ENCODE results near the gene TRPM5. TPM values are rescaled to one million over a fixed set of nuclear protein-coding genes. Genes with fewer than 3 reads are reported as not detected.

The TRPM5 gene
- total and polyA plus RNA-seq, 4 donors, result 0.05 TPM; not detected in 3

GRCh38 chr11:2474059-2474901 is 30.0 kb upstream of the TRPM5 start:
- H3K4me1 ChIP-seq (ENCODE audit: control insufficient read depth in 4 of 4, insufficient read depth in 4 of 4, low read length in 3 of 4), result no peaks in the 10 kb centered on the region
- no peak for TF ChIP-seq REST (IDR thresholded peaks at IDR 0.05)
- TF ChIP-seq JUND (IDR thresholded peaks at IDR 0.05), result no peak
- no peak for TF ChIP-seq GABPA (IDR thresholded peaks at IDR 0.05 in 1 of 2, conservative IDR thresholded peaks at IDR 0.05 in 1 of 2)
- TF ChIP-seq RAD21 (IDR thresholded peaks at IDR 0.05), result no peak
- TF ChIP-seq FOXA2 (IDR thresholded peaks at IDR 0.05), result no peak
- no peak for TF ChIP-seq ATF3 (IDR thresholded peaks at IDR 0.05)
- TF ChIP-seq RXRA (IDR thresholded peaks at IDR 0.05), result no peak
- TF ChIP-seq NR2F2 (IDR thresholded peaks at IDR 0.05), result no peak
- no peak for TF ChIP-seq MAX (IDR thresholded peaks at IDR 0.05)
- TF ChIP-seq ZBTB33 (IDR thresholded peaks at IDR 0.05), result no peak
- TF ChIP-seq EGR1 (IDR thresholded peaks at IDR 0.05; ENCODE audit: low read depth in 2 of 2), result no peak
- no peak for TF ChIP-seq TAF1 (conservative IDR thresholded peaks at IDR 0.05)
- no peak for TF ChIP-seq HNF4A (conservative IDR thresholded peaks at IDR 0.05)
- TF ChIP-seq CTCF (IDR thresholded peaks at IDR 0.05; ENCODE audit: low read depth, low read length, missing input control), result no peak
- no peak for TF ChIP-seq FOXA1 (IDR thresholded peaks at IDR 0.05)
- no peak overlapping the region for H3K4me3 ChIP-seq (ENCODE audit: low read depth in 1 of 3, low read length in 3 of 3)
- H3K36me3 ChIP-seq (ENCODE audit: control insufficient read depth in 4 of 4, insufficient read depth in 3 of 4, low read depth in 1 of 4, low read length in 3 of 4), result no peaks in the 10 kb centered on the region
- no peak overlapping the region for H3K9ac ChIP-seq (ENCODE audit: low read depth in 1 of 2, low read length in 2 of 2)
- no peak for DNase-seq (ENCODE audit: low spot score)
- H3K9me3 ChIP-seq (ENCODE audit: control insufficient read depth in 4 of 4, low read length in 3 of 4), result peaks cover 0 to 3% (median 0%) of the 10 kb centered on the region in 4 donors
- no peaks in the 10 kb centered on the region for H3K27me3 ChIP-seq (ENCODE audit: control insufficient read depth in 4 of 4, insufficient read depth in 4 of 4, low read length in 3 of 4)
- 86% methylated on average over 19 of the region's 19 CpGs for WGBS
- H3K27ac ChIP-seq (ENCODE audit: low read depth in 1 of 2, low read length in 2 of 2), result no peak overlapping the region

All from liver (tissue), 9 donors.